Measurements from ENCODE around the gene ACTL8.

ACTL8 gene

DNA sequence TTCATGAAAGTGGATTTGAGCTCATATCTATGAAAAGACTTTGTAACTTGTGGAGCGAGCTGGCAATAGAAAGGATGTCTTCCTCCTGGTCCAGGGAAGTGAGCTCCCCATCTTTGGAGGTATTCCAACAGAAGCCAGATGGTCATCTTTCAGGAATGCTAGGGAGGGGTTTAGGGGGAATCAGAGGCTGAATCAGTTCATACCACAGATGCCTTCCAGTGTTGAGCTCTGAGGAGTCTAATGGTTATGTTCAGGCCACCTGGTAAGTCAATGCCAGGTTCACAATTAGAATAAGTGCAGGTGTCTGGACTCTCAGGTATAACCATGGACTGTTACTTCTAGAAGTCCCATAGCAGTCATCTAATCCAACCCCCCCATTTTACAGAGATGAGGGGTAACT is 119.1 kb downstream of the ACTL8 start:
- no peak for DNase-seq (ENCODE audit: low read depth in 2 of 2, low spot score in 1 of 2)

DNA sequence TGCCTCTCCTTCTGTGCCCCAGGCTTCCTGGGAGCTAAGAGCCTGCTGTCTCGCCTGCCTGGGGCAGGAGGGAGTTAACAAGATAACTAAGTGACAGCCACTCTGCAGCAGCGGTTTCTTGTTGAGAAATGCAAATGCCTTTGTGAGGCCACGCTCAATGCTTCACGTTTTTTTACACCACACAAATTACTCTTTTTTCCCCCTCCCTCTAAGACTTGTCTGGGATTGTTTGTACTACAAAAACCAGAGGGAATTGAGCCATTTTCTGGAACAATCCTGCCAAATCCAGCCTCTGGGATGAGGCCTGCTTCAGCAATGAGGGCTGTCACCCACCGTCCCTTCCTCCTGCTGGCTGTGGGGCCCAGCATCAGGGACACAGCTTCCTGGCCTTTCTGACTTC is 119.6 kb downstream of the ACTL8 start:
- DNase-seq (ENCODE audit: low read depth in 2 of 2, low spot score in 1 of 2): no peak

DNA sequence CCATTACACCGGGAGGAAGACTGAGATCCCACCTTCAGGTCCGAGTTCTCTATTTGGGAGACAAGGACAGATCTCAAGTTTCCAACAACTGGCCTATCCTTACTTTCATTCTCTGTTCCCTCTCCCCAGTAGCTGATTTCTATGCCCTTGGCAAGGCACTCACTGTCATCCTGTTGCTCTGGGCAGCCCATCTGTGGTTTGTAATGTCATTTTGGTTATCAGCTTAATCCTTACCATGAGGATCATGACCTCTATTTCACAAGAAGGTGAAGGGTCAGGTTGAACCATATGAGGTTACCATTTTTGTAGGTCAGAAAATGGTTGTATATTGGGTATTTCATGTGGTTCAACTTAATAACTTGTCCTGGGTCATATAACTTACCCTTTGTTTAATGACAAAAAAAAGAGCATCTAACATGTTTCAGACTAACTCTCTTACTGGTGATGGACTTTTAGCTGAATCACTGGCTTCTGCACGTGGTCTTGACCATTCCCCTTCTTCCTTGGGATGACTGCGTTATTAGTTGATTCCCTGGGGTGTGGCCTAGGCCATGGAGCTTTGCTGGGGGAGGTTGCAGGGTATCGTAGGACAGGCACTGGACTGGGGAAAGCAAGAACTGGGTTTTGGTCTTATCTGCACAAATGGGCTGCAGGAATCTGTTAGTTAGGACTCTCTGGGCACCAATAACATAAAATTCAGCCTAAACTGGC is 120.2 kb downstream of the ACTL8 start:
- DNase-seq (ENCODE audit: low read depth in 2 of 2, low spot score in 1 of 2): no peak

DNA sequence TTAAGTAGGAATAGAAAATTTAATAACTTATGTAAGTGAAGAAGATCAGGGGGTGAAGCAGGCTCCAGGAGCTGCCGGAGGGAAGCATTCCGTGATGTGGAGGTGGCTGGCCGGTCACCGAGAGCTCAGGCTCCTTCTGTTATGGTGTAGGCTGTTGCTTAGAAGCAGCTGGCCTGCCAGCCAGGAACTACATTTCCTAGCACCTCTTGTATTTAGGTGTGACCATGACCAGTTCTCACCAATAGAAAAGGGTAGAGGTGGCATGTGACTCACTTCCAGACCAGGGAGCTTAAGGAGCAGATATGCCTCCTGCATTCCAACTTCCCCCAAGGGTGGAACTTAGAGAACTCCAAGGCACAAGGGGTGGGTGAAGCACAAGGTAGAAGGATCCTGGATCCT is 120.7 kb downstream of the ACTL8 start:
- DNase-seq (ENCODE audit: low read depth in 2 of 2, low spot score in 1 of 2): no peak

All from stimulated activated CD8-positive, alpha-beta memory T cell treated with anti-CD3 and anti-CD28 coated beads, Interleukin-4, amount 100 ng/mL, for 4 hours (primary cell).